Astrocyte (in vitro differentiated cells and primary cell): ENCODE measurements around the gene URGCP.

Source experiments
- CTCF ChIP-seq: IDR thresholded peaks from 2 replicates; pipeline ENCODE4 v1.5.1; 2011; ENCODE audit warnings: low read depth, mild to moderate bottlenecking, inconsistent platforms, low read length, moderate library complexity; ENCODE audit not compliant: insufficient read depth
- EZH2 ChIP-seq: IDR thresholded peaks from 2 replicates; pipeline ENCODE4 v1.6.1; 2012; ENCODE audit warnings: mild to moderate bottlenecking, low read length, inconsistent platforms; ENCODE audit not compliant: insufficient read depth

GRCh38 chr7:43876241-43876640, 30.2 kb downstream of the URGCP start:
- no peak for TF ChIP-seq CTCF
- no peak for TF ChIP-seq EZH2
